ENCODE results near the gene ZNF385C. TPM values are rescaled to one million over a fixed set of nuclear protein-coding genes. Genes with fewer than 3 reads are reported as not detected.

Gene ZNF385C
- total and polyA plus RNA-seq, 2 of the 13 experiments (the other 11 are each of a cell fraction or from before 2014, with no cell fraction given), result 2.3 to 6.1 TPM

GRCh38 chr17:42075789-42076188 is 22.5 kb downstream of the ZNF385C start (continued):
- TF ChIP-seq ZBED4 (CRISPR knock-in tag; IDR thresholded peaks at IDR 0.05; ENCODE audit: borderline replicate concordance), result peak; percentile 52; the same call in 1 of the 2 replicates
- TF ChIP-seq ZMYM4 (CRISPR knock-in tag; IDR thresholded peaks at IDR 0.05), result peak; percentile 53
- TF ChIP-seq ZNF354B (CRISPR knock-in tag; IDR thresholded peaks at IDR 0.05), result no peak
- peak; percentile 7; the same call in 1 of the 2 replicates for TF ChIP-seq TBX2 (CRISPR knock-in tag; IDR thresholded peaks at IDR 0.05; ENCODE audit: borderline replicate concordance)
- TF ChIP-seq PHF8 (CRISPR knock-in tag; IDR thresholded peaks at IDR 0.05), result 0 out of 2 replicates have a peak, but pooled peaks have one; percentile 21
- no peak for TF ChIP-seq ZFAT (CRISPR knock-in tag; conservative IDR thresholded peaks at IDR 0.05)
- no peak for TF ChIP-seq USF2 (IDR thresholded peaks at IDR 0.05; ENCODE audit: low read depth, low read length)
- TF ChIP-seq USF2 (CRISPR knock-in tag; IDR thresholded peaks at IDR 0.05; ENCODE audit: borderline replicate concordance), result peak; percentile 61; the same call in 1 of the 2 replicates
- TF ChIP-seq BRF2 (CRISPR knock-in tag; IDR thresholded peaks at IDR 0.05), result no peak
- TF ChIP-seq TMF1 (CRISPR knock-in tag; IDR thresholded peaks at IDR 0.05; ENCODE audit: low read depth), result no peak
- TF ChIP-seq ZNF33A (CRISPR knock-in tag; IDR thresholded peaks at IDR 0.05; ENCODE audit: borderline replicate concordance), result no peak
- peak; percentile 25; the same call in 1 of the 2 replicates for TF ChIP-seq KDM6A (CRISPR knock-in tag; IDR thresholded peaks at IDR 0.05; ENCODE audit: low read depth)
- no peak for TF ChIP-seq RORA (CRISPR knock-in tag; IDR thresholded peaks at IDR 0.05)
- no peak for TF ChIP-seq HNF4G (IDR thresholded peaks at IDR 0.05; ENCODE audit: borderline replicate concordance, low read depth, low read length)
- 0 out of 2 replicates have a peak, but pooled peaks have one; percentile 31 for TF ChIP-seq HNF4G (CRISPR knock-in tag; IDR thresholded peaks at IDR 0.05; ENCODE audit: borderline replicate concordance, low read depth)
- TF ChIP-seq XRCC5 (optimal IDR thresholded peaks at IDR 0.05; ENCODE audit: low read length), result no peak
- peak; percentile 78 for TF ChIP-seq GATAD2A (CRISPR knock-in tag; IDR thresholded peaks at IDR 0.05)
- TF ChIP-seq ZNF513 (CRISPR knock-in tag; conservative IDR thresholded peaks at IDR 0.05), result no peak
- TF ChIP-seq HNF1B (CRISPR knock-in tag; IDR thresholded peaks at IDR 0.05), result 0 out of 2 replicates have a peak, but pooled peaks have one; percentile 9
- TF ChIP-seq EP300 (IDR thresholded peaks at IDR 0.05; ENCODE audit: low read depth in 2 of 2, low read length in 2 of 2), result peak in 1 of 2 experiments; percentile 31; a peak in 1 of 4 replicates
- no peak for TF ChIP-seq EP300 (CRISPR knock-in tag; IDR thresholded peaks at IDR 0.05; ENCODE audit: borderline replicate concordance)
